IPS-11a (cell line): ENCODE results near the gene ASB6.
"Not testable (repeated sequence)": the region's sequence is repeated elsewhere in the genome, so short reads cannot be mapped to it uniquely, and the experiment has no call there.

Experiments
- H3K4me3 ChIP-seq: one replicate; pipeline ENCODE4 v1.5.1; 2013; ENCODE audit warnings: low read depth, low read length, control low read depth

Gene ASB6

GRCh38 chr9:129609486-129610212 is 32.3 kb downstream of the ASB6 start:
- no peak overlapping the region for H3K4me3 ChIP-seq

DNA sequence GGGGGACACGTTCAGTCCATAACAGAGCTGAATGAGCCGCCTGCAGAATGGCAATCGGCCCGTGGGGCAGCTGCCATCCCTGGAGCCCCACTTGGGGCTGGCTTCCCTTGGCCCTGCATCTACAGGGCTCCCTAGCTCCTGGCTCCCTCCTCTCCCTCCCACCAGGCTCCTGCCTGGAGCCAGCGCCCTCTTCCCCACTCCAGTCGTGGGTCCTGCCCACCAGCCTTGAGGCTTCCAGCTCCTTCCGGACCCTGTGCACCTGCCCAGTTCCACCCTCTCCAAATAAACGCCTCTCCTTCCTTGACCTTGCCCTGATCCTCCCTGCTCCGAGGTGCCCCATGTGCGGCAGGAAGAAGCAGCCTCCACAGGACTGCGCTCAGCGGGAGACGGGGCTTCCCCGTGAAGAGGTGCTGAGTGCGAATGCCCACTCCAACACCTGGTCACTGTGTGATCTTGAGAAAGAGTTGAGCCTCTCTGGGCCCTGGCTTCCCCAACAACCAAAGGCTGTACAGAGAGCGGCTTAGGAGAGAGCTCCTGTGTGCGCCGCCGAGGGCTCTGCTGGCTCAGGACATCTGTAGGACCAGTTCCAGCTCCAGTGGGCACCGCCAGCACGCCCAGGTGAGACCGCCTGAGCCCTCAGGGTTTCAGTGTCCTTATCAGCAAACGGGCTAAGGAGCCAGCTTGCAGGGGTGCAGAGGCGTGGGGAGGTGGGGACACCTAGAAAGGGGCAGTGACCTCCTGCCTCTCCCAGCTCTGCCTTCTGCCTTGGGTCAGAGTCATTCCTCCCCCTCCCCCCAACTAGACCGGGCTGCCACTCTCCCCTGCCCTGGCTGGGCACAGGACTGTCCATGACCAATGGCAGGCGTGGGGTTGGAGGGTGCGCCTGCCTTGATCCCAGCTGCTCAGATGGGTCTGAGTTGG is 33.1 kb downstream of the ASB6 start:
- H3K4me3 ChIP-seq: no peak overlapping the region

- H3K4me3 ChIP-seq: no peak overlapping the region
These were observed 34.9 kb downstream of the ASB6 start for GRCh38 chr9:129607027-129607387.

DNA sequence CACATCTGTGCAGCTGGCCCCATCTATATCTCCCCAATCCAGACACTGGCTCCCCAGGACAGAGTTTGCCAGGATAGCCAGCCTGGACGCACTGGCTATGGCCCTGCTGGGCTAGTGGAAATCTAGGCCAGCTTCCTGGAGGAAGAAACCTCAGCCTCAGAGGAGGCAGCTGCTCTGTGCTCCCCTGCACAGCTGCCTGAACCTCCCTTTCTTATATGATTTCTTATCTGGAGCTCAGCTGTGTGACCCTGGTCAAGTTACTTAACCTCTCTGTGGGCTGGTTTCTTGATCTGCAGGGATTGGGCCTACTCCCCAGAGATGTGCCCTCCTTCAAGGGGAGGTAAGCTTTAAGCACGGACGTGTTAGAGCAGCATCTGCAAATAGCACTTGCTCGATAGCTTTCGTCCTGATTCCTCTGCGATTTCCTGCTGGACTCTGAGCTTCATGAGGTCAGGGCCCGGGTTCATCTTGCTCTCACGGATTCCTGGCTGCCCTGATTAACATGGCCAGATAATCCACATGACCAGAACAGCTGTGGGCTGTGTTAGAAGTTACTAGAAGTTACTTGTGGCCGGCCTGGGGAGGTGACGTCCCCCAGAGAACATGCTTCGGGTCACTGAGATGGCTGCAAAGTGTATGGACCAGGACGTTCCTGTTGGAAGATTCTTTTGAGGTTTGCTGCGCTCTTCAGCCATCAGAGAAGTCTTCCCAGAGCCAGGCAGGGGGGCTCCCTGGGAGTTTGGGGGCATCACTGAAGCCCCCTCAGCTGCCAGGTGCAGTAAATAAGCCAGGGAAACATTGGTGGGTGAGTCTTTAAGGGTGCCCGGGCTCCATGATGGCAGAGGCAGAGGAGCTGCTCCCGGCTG is 35.6 kb downstream of the ASB6 start:
- no peak overlapping the region for H3K4me3 ChIP-seq

GRCh38 chr9:129604766-129605163 is 37.2 kb downstream of the ASB6 start:
- H3K4me3 ChIP-seq: no peak overlapping the region

GRCh38 chr9:129604056-129604765 is 37.7 kb downstream of the ASB6 start:
- no peak overlapping the region for H3K4me3 ChIP-seq

DNA sequence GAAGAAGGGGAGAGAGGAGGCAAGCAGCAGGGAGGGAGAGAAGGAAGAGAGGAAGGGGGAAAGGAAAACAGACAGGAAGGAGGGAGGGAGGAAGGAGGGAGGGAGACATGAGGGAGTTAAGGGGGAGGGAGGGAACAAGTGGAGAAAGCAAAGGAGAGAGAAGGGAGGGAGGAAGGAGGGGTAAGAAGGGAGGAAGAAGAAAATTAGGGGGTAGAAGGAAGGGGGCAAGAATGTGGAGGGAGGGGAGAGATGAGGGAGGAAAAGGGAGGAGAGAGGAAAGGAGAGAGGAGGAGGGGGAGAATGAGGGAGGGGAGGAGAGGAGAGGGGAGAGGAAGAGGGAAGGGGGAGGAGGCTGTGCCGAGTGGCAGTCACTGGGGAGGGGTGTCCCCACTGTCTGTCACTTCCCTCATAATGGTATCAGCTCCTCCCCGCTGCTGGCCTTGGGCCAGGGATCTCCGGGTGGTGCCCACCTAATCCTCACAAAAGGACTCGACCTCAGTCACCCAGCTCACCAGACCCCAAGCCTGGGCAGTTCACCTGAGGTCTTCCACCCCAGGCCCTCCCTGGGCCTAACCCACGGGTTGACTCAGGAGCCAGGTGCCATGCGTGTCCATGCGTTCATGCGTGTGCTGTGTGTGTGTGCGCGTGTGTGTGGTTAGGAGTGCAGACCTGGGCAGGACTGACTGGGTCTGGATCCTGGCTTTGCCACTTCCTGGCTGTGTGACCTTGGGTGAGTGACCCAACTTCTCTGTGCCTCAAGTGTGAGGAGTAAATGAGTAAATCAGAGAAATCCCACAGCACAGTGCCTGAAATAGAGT is 39.1 kb downstream of the ASB6 start:
- no peak overlapping the region for H3K4me3 ChIP-seq

GRCh38 chr9:129601082-129601674 is 40.8 kb downstream of the ASB6 start:
- H3K4me3 ChIP-seq: no peak overlapping the region

GRCh38 chr9:129598089-129598596 is 43.8 kb downstream of the ASB6 start:
- H3K4me3 ChIP-seq: peak overlapping the region; percentile 33

DNA sequence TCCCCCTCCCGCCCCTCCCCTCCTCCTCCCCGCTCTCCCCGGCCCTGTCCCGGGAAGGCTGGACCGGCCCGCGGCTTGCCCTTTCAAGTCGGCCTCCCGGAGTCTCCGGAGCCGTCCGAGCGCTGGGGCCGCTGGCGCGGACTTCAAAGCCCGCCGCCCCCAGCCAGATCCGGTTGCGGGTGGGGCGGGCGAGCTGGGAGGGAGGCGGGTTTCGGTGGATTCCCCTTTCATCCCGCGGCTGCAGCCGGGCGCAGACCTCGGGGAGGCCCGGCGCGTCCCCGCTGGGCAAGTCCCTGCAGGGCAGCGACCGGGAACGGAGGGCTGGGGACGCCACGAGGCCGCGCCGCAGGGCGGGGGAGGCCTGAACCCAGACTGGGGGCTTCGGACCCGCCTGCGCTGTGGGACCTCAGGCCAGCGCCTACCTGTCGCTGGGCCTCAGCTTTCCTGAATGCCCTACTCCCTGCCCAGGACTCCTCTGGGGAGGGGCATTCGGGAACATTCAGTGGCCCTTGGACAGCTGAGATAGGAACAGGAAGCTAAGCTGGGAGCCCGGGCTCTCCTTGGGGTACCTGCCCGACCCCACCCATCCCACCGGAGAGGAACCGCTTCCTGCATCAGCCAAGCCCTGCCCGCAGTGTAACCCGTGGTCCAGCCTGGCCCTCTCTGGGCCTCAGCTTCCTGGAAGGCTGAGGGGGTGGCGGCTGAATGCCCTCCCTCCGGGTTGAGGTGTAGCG is 44.4 kb downstream of the ASB6 start:
- H3K4me3 ChIP-seq: peak overlapping the region; percentile 33

- peak overlapping the region; percentile 48 for H3K4me3 ChIP-seq
These were observed 45.2 kb downstream of the ASB6 start for GRCh38 chr9:129596541-129597331.

DNA sequence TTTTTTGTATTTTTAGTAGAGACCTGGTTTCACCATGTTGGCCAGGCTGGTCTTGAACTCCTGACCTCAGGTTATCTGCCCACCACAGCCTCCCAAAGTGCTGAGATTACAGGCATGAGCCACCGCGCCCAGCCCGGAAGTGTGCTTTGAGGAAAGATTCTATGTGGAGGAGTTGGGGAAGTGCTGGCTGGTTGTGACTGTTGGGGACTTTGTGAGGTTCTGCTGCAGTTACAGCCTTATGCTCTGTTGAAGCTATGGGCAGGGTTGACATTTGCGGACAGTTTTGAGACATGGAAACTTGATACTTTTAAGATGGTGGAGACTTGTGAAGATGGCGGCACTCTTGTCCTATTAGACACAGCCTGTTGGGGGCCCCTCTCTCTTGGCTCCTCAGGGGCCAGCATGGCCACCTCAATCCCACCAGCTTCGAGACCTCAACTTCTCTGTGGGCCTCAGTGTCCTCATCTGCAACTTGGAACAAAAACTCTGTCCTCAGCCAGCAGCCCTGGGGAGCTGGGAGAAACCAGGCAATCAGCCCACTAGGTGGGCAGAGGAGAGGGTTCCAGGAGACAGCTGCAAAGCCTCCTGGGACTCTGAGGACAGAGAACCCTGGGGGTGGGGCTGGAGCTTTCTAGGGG is 45.9 kb downstream of the ASB6 start:
- no peak overlapping the region for H3K4me3 ChIP-seq

DNA sequence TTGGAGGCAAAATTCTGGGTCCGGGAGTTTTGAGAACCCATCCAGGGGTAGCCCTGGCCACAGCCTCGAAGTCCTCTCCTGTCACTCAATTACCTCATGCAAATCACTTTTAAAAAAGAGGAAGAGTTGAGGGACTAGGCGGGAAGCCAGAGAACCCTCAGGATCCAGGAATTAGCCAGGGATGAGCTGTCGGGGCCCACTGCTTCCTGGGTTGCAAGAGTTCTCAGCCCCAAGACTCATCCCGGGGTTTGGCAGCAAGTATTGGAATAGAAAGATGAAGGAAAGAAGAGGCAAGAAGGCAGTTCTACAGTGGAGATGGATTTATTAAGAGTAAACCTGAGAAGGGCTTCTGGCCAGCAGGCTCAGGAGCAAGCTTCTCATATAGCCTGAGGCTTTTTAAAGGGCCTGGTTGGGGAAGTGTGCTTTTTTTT is 46.6 kb downstream of the ASB6 start:
- no peak overlapping the region for H3K4me3 ChIP-seq

GRCh38 chr9:129594632-129595031 is 47.3 kb downstream of the ASB6 start:
- H3K4me3 ChIP-seq: no peak overlapping the region

DNA sequence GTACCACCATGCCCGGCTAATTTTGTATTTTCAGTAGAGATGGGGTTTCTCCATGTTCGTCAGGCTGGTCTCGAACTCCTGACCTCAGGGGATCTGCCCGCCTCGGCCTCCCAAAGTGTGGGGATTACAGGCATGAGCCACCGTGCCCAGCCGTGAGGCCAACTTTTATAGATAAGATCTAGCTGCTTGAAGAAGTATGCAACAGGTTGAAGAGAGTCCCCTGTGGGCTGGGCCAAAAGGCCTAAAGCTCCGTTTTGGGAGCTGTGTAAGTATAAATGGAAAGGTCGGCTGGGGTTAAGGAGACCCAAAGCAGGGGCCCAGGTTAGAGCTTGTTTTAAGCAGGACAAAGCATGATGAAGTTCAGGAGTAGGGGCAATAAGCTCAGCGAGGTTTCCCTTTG is 49.2 kb downstream of the ASB6 start:
- not testable (repeated sequence) for H3K4me3 ChIP-seq

- no peak overlapping the region for H3K4me3 ChIP-seq
These were observed 50.0 kb downstream of the ASB6 start for GRCh38 chr9:129591916-129592315.

DNA sequence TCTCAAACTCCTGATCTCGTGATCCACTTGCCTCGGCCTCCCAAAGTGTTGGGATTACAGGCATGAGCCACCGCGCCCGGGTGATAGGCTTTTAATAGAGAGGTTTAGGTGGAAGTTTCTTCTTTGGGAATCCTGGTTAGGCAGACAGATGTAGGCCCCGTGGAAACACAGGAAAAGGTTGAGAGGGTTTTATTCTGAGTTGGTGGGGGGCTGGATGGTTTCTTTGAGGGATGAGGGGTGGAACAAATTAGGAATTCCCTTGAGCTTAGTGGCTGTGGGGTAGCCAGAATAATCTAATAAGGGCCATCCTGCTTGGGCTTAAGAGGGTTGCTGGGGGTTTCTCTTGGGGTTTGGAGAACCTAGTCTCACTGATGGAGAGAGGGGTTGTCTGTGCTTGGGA is 51.5 kb downstream of the ASB6 start:
- no peak overlapping the region for H3K4me3 ChIP-seq
